ENCODE results near the gene ANKRD52. TPM values are rescaled to one million over a fixed set of nuclear protein-coding genes. Genes with fewer than 3 reads are reported as not detected.

ANKRD52 gene
- total and polyA plus RNA-seq, 2 donors from 2014 or later, result 8.6 to 46.4 TPM

DNA sequence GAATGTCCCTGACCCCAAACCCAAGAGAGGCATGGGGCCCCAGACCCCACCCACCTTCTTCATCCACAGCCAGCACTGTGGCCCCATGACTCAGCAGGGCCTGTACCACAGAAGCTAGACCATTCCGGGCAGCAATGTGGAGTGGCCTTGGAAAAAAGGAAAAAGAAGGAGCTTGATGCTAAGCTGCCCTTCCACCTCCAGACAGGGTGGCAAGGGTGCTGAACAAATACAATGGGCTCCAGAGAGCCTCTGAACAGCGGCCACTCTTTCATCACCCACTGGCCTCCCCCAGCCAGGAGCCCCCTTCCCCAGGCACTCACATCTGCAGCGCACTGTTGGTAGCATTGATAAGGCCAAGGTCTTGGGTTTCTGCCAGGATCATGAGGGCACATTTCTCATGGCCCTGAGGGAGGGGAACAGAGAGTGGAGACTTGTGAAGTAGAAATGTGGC, 14.4 kb downstream of the ANKRD52 start:
- H3K4me1 ChIP-seq (ENCODE audit: control insufficient read depth in 2 of 3, insufficient read depth in 2 of 3, low read depth in 1 of 3, low read length in 3 of 3), result no peaks in the 10 kb centered on the region
- intact Hi-C loops (cut with DNase I), result no loop called here
- no peaks in the 10 kb centered on the region for H3K9me3 ChIP-seq (ENCODE audit: control insufficient read depth in 2 of 3, insufficient read depth in 1 of 3, low read length in 3 of 3)
- H3K9ac ChIP-seq (ENCODE audit: low read length in 3 of 3), result no peak overlapping the region
- H3K4me3 ChIP-seq (ENCODE audit: low read length in 3 of 3), result no peak overlapping the region
- FAIRE-seq, result no peak
- no peak for TF ChIP-seq CTCF (IDR thresholded peaks at IDR 0.05; ENCODE audit: borderline replicate concordance, extremely low read depth, insufficient read depth)
- H3K27ac ChIP-seq (ENCODE audit: low read depth in 2 of 2, low read length in 2 of 2), result no peak overlapping the region
- H3K36me3 ChIP-seq (ENCODE audit: control insufficient read depth in 2 of 3, insufficient read depth in 3 of 3, low read length in 3 of 3), result peaks cover 5 to 50% (median 35%) of the 10 kb centered on the region in 3 donors
- DNase-seq, result no peak
- H3K27me3 ChIP-seq (ENCODE audit: control insufficient read depth, insufficient read depth, low read length), result no peaks in the 10 kb centered on the region

- Histone ChIP-seq H3K4me3 (ENCODE audit: low read length in 3 of 3) (no peak overlapping the region), H3K27ac (ENCODE audit: low read depth in 2 of 2, low read length in 2 of 2) (no peak overlapping the region), H3K9ac (ENCODE audit: low read length in 3 of 3) (no peak overlapping the region), H3K4me1 (ENCODE audit: control insufficient read depth in 2 of 3, insufficient read depth in 2 of 3, low read depth in 1 of 3, low read length in 3 of 3) (no peaks in the 10 kb centered on the region), H3K9me3 (ENCODE audit: control insufficient read depth in 2 of 3, insufficient read depth in 1 of 3, low read length in 3 of 3) (no peaks in the 10 kb centered on the region), H3K27me3 (ENCODE audit: control insufficient read depth, insufficient read depth, low read length) (no peaks in the 10 kb centered on the region), H3K36me3 (ENCODE audit: control insufficient read depth in 2 of 3, insufficient read depth in 3 of 3, low read length in 3 of 3) (peaks cover 5 to 42% (median 30%) of the 10 kb centered on the region in 3 donors)
- no peak for FAIRE-seq
- intact Hi-C loops (cut with DNase I), result no loop called here
- DNase-seq, result no peak
- no peak for TF ChIP-seq CTCF (IDR thresholded peaks at IDR 0.05; ENCODE audit: borderline replicate concordance, extremely low read depth, insufficient read depth)
These were observed 15.2 kb downstream of the ANKRD52 start for GRCh38 chr12:56242986-56243385.

- DNase-seq, result no peak
- TF ChIP-seq CTCF (IDR thresholded peaks at IDR 0.05; ENCODE audit: borderline replicate concordance, extremely low read depth, insufficient read depth), result no peak
- H3K9ac ChIP-seq (ENCODE audit: low read length in 3 of 3), result no peak overlapping the region
- H3K9me3 ChIP-seq (ENCODE audit: control insufficient read depth in 2 of 3, insufficient read depth in 1 of 3, low read length in 3 of 3), result no peaks in the 10 kb centered on the region
- H3K27ac ChIP-seq (ENCODE audit: low read depth in 2 of 2, low read length in 2 of 2), result no peak overlapping the region
- H3K27me3 ChIP-seq (ENCODE audit: control insufficient read depth, insufficient read depth, low read length), result no peaks in the 10 kb centered on the region
- intact Hi-C loops (cut with DNase I), result no loop called here
- H3K4me3 ChIP-seq (ENCODE audit: low read length in 3 of 3), result no peak overlapping the region
- no peaks in the 10 kb centered on the region for H3K4me1 ChIP-seq (ENCODE audit: control insufficient read depth in 2 of 3, insufficient read depth in 2 of 3, low read depth in 1 of 3, low read length in 3 of 3)
- FAIRE-seq, result no peak
- peaks cover 5 to 35% (median 22%) of the 10 kb centered on the region in 3 donors for H3K36me3 ChIP-seq (ENCODE audit: control insufficient read depth in 2 of 3, insufficient read depth in 3 of 3, low read length in 3 of 3)
These were observed 16.5 kb downstream of the ANKRD52 start for GRCh38 chr12:56241424-56242303.
